Fibroblast of lung (primary cell): Measurements from ENCODE around the gene LRRK1. TPM values are rescaled to one million over a fixed set of nuclear protein-coding genes. Genes with fewer than 3 reads are reported as not detected.

Experiments
- DNase-seq, 2 donors: peaks; one replicate each; pipeline versions ENCODE4 v3.0.0 to v3.0.0-alpha.2; 2010; ENCODE audit warnings: low read depth in 2 of 2
- H2AFZ ChIP-seq: 2 replicates; pipeline ENCODE4 v1.5.1; 2012; ENCODE audit warnings: low read length, control low read depth, inconsistent platforms
- H3K27ac ChIP-seq: 2 replicates; pipeline ENCODE4 v1.5.1; 2011; ENCODE audit warnings: low read length, control low read depth; ENCODE audit not compliant: insufficient read depth
- H3K27me3 ChIP-seq: 2 replicates; pipeline ENCODE4 v1.5.1; 2011; ENCODE audit warnings: mild to moderate bottlenecking, low read length; ENCODE audit not compliant: control insufficient read depth, insufficient read depth
- H3K36me3 ChIP-seq: 2 replicates; pipeline ENCODE4 v1.5.1; 2011; ENCODE audit warnings: low read length; ENCODE audit not compliant: control insufficient read depth, insufficient read depth
- H3K4me1 ChIP-seq: 2 replicates; pipeline ENCODE4 v1.5.1; 2011; ENCODE audit warnings: low read length; ENCODE audit not compliant: control insufficient read depth, insufficient read depth; ENCODE audit errors: extremely low read depth
- H3K4me2 ChIP-seq: 2 replicates; pipeline ENCODE4 v1.5.1; 2011; ENCODE audit warnings: low read length, control low read depth; ENCODE audit not compliant: insufficient read depth; ENCODE audit errors: extremely low read depth
- H3K4me3 ChIP-seq, 4 experiments: fragments of 200-600 bp in 1 of 4; sonication (generic) in 1 of 4; replicated peaks in 1 of 4; 2 replicates each; pipeline ENCODE4 v1.5.1; 2011 to 2016; ENCODE audit warnings: low read length in 4 of 4, low read depth in 3 of 4, mild to moderate bottlenecking in 3 of 4, control low read depth in 2 of 4, inconsistent platforms in 1 of 4, mixed read lengths in 1 of 4; ENCODE audit not compliant: insufficient read depth in 1 of 4; ENCODE audit errors: control extremely low read depth in 1 of 4
- H3K79me2 ChIP-seq: 2 replicates; pipeline ENCODE4 v1.5.1; 2012; ENCODE audit warnings: mild to moderate bottlenecking, low read length, inconsistent platforms; ENCODE audit not compliant: control insufficient read depth, insufficient read depth
- H3K9ac ChIP-seq: 2 replicates; pipeline ENCODE4 v1.5.1; 2011; ENCODE audit warnings: mild to moderate bottlenecking, low read length, control low read depth; ENCODE audit not compliant: insufficient read depth
- H3K9me3 ChIP-seq: 2 replicates; pipeline ENCODE4 v1.5.1; 2012; ENCODE audit warnings: low read depth, low read length; ENCODE audit not compliant: control insufficient read depth, insufficient read depth
- H4K20me1 ChIP-seq: 2 replicates; pipeline ENCODE4 v1.5.1; 2011; ENCODE audit warnings: low read length; ENCODE audit not compliant: control insufficient read depth, insufficient read depth; ENCODE audit errors: extremely low read depth
- CTCF ChIP-seq, 2 donors: IDR thresholded peaks in 1 of 2; conservative IDR thresholded peaks in 1 of 2; 1 replicate in 1 of 2; 2 replicates in 1 of 2; pipeline ENCODE4 v1.5.1; 2011 to 2012; ENCODE audit warnings: low read length in 2 of 2, control low read depth in 1 of 2, inconsistent platforms in 1 of 2, low read depth in 1 of 2, mild to moderate bottlenecking in 1 of 2
- EZH2 ChIP-seq: IDR thresholded peaks from 2 replicates; pipeline ENCODE4 v1.5.1; 2012; ENCODE audit warnings: low read length, control low read depth, mild to moderate bottlenecking; ENCODE audit errors: missing control alignments
- polyA plus RNA-seq, 2 donors: library from polyadenylated mRNA; depleted of rRNA in 1 of 2; stranded (reverse) in 1 of 2; unstranded in 1 of 2; fragments of >200 nt; gene quantifications; 2 replicates each; pipeline ENCODE4 v1.2.1, GENCODE V29; 2011 to 2012; ENCODE audit warnings: missing spikeins in 1 of 2
- total RNA-seq: library from RNA; depleted of rRNA; stranded (reverse); fragments of >200 nt; gene quantifications from 2 replicates; pipeline ENCODE4 v1.2.1, GENCODE V29; 2014

LRRK1 gene
- total and polyA plus RNA-seq, 2 donors (not counting 1 experiment from before 2014, with no cell fraction given) = 3.8 to 12.2 TPM

- Histone ChIP-seq H3K4me3 (no peak overlapping the region), H3K9me3 (no peaks in the 10 kb centered on the region), H3K9ac (no peak overlapping the region), H2AFZ (no peak overlapping the region), H3K4me1 (peaks cover 15% of the 10 kb centered on the region), H3K36me3 (no peaks in the 10 kb centered on the region), H3K4me2 (no peak overlapping the region), H4K20me1 (no peaks in the 10 kb centered on the region), H3K79me2 (no peaks in the 10 kb centered on the region), H3K27me3 (no peaks in the 10 kb centered on the region), H3K27ac (no peak overlapping the region)
- DNase-seq = no peak
- TF ChIP-seq CTCF (conservative IDR thresholded peaks at IDR 0.05 in 1 of 2, IDR thresholded peaks at IDR 0.05 in 1 of 2; ENCODE audit: low read depth in 1 of 2, low read length in 2 of 2) (no peak), EZH2 (no peak)
Observed at GRCh38 chr15:101118116-101118515, 199.0 kb downstream of the LRRK1 start.

DNA sequence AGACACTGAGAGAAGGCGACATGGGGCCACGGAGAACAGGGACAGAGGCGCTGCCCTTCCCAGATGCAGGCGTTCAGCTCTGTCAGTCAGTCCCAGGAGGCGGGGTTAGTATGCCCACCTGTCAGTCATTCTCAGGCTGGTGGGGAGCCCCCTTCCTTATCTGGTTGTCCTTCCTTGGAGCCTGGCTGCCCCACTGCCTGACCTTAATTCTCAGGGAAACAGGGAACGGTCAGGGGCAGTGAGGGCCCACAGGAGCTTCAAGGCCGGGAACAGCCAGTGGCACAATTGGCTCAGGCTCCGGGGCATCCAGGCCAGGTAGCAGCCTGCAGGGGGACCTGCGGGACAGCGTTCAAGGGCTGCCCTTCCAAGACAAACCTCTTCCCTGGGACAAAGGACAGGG lies 199.5 kb downstream of the LRRK1 start:
- no peaks in the 10 kb centered on the region for H3K79me2 ChIP-seq
- H3K9ac ChIP-seq = no peak overlapping the region
- no peak overlapping the region for H3K27ac ChIP-seq
- no peaks in the 10 kb centered on the region for H3K27me3 ChIP-seq
- H3K4me3 ChIP-seq = no peak overlapping the region
- no peaks in the 10 kb centered on the region for H3K36me3 ChIP-seq
- peaks cover 15% of the 10 kb centered on the region for H3K4me1 ChIP-seq
- no peaks in the 10 kb centered on the region for H4K20me1 ChIP-seq
- no peak overlapping the region for H3K4me2 ChIP-seq
- no peak overlapping the region for H2AFZ ChIP-seq
- TF ChIP-seq CTCF (conservative IDR thresholded peaks at IDR 0.05 in 1 of 2, IDR thresholded peaks at IDR 0.05 in 1 of 2; ENCODE audit: low read depth in 1 of 2, low read length in 2 of 2) = no peak
- TF ChIP-seq EZH2 = no peak
- no peaks in the 10 kb centered on the region for H3K9me3 ChIP-seq
- no peak for DNase-seq

- Histone ChIP-seq H3K27ac (no peak overlapping the region), H3K79me2 (no peaks in the 10 kb centered on the region), H4K20me1 (no peaks in the 10 kb centered on the region), H3K4me2 (no peak overlapping the region), H3K4me1 (peaks cover 15% of the 10 kb centered on the region), H3K4me3 (no peak overlapping the region), H2AFZ (no peak overlapping the region), H3K9ac (no peak overlapping the region), H3K9me3 (no peaks in the 10 kb centered on the region), H3K27me3 (no peaks in the 10 kb centered on the region), H3K36me3 (no peaks in the 10 kb centered on the region)
- no peak for DNase-seq
- no peak for TF ChIP-seq EZH2
- no peak for TF ChIP-seq CTCF (conservative IDR thresholded peaks at IDR 0.05 in 1 of 2, IDR thresholded peaks at IDR 0.05 in 1 of 2; ENCODE audit: low read depth in 1 of 2, low read length in 2 of 2)
Observed at GRCh38 chr15:101119181-101119580, 200.0 kb downstream of the LRRK1 start.

Other genes with a start within 250 kb of the LRRK1 start
- 32.5 and 73.7 TPM in 2 replicates for gene ALDH1A3, start 39.5 kb upstream of the LRRK1 start, total RNA-seq
- gene ALDH1A3, start 39.5 kb upstream of the LRRK1 start, polyA plus RNA-seq = 4.2 and 9.8 TPM in 2 replicates